Sigmoid colon (tissue), 4 donors: ENCODE results near the gene GRIK4.

ENCODE experiments used
- CTCF ChIP-seq, 4 experiments: fragments of 450-650 bp in 3 of 4; fragments of 200-600 bp in 1 of 4; IDR thresholded peaks; one replicate each; pipeline ENCODE4 v1.5.1; 2016 to 2019; ENCODE audit warnings: antibody characterized with exemption in 4 of 4, mild to moderate bottlenecking in 3 of 4, moderate library complexity in 2 of 4
- EP300 ChIP-seq, 4 donors: sonication (generic); formaldehyde crosslinking; IDR thresholded peaks; one replicate each; pipeline ENCODE4 v1.6.1; 2017; ENCODE audit warnings: antibody characterized with exemption in 4 of 4
- POLR2A ChIP-seq, 2 donors: fragments of 450-650 bp; IDR thresholded peaks; one replicate each; pipeline ENCODE4 v1.6.1; 2016; ENCODE audit warnings: antibody characterized with exemption in 2 of 2, mild to moderate bottlenecking in 2 of 2, moderate library complexity in 2 of 2
- POLR2AphosphoS5 ChIP-seq, 4 donors: sonication (generic); formaldehyde crosslinking; IDR thresholded peaks; one replicate each; pipeline ENCODE4 v1.6.1; 2017; ENCODE audit warnings: antibody characterized with exemption in 4 of 4

DNA sequence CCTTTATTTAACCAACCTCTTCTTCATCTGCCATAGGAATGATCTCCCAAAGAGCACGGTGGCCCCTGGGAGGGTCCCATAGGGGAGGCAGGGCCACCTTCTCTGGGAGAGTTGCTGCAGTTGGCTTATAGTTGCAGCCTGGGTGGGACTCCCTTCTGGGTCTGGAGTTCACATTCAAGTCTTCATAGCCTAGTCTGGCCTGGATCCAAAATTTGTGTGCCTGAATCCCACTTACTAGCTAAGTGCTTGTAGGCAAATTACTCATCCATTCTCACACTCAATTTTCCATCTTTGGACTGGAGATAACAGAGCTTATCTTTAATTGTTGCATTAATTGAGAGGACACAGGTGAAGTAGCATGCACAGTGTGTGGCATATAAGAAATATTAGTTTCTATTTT lies 163.6 kb downstream of the GRIK4 start:
- TF ChIP-seq CTCF (IDR thresholded peaks at IDR 0.05) = no peak
- TF ChIP-seq POLR2A (IDR thresholded peaks at IDR 0.05) = no peak
- no peak for TF ChIP-seq EP300 (IDR thresholded peaks at IDR 0.05)
- TF ChIP-seq POLR2AphosphoS5 (IDR thresholded peaks at IDR 0.05) = no peak
